H1 (cell line): Measurements from ENCODE around the gene EMX1. TPM values are rescaled to one million over a fixed set of nuclear protein-coding genes. Genes with fewer than 3 reads are reported as not detected.

ENCODE experiments used
- CREB1 ChIP-seq: IDR thresholded peaks from 2 replicates; pipeline ENCODE4 v1.6.1; 2012; ENCODE audit warnings: inconsistent platforms
- SIN3A ChIP-seq, 2 experiments: IDR thresholded peaks in 1 of 2; conservative IDR thresholded peaks in 1 of 2; 2 replicates each; pipeline ENCODE4 v1.6.1; 2011 to 2012; ENCODE audit warnings: low read length in 2 of 2, improper control_type of control experiment in 1 of 2, low read depth in 1 of 2, mild to moderate bottlenecking in 1 of 2
- TAF1 ChIP-seq: IDR thresholded peaks from 2 replicates; pipeline ENCODE4 v1.6.1; 2011; ENCODE audit warnings: mild to moderate bottlenecking, low read depth, low read length
- TBP ChIP-seq: IDR thresholded peaks from 2 replicates; pipeline ENCODE4 v1.6.1; 2011; ENCODE audit warnings: low read depth, low read length, improper control_type of control experiment
- YY1 ChIP-seq: IDR thresholded peaks from 2 replicates; pipeline ENCODE4 v1.6.1; 2011; ENCODE audit warnings: low read depth, mild to moderate bottlenecking, low read length
- polyA plus RNA-seq, 7 experiments: library from polyadenylated mRNA; depleted of rRNA in 3 of 7; stranded (reverse) in 5 of 7; unstranded in 2 of 7; fragments of >200 nt in 5 of 7; fragments of 200-250 nt in 2 of 7; gene quantifications; 1 replicate in 5 of 7; 2 replicates in 1 of 7; 4 replicates in 1 of 7; pipeline versions ENCODE4 v1.2.1 to v1.2.3, GENCODE V29; 2011 to 2013; ENCODE audit warnings: missing spikeins in 2 of 7, mixed read lengths in 2 of 7
- total RNA-seq: library from RNA; stranded (reverse); fragmentation: NEBNext Ultra II Directional; extraction: Animal tissue kit (Norgen Biotek cat#: 25700); gene quantifications from 2 replicates; pipeline ENCODE4 v1.2.1, GENCODE V29; 2021

Gene EMX1
- total and polyA plus RNA-seq, 2 of the 8 experiments (the other 6 are each of a cell fraction or from before 2014, with no cell fraction given), result 2.4 to 4.9 TPM

- TF ChIP-seq TAF1 (no peak), SIN3A (conservative IDR thresholded peaks at IDR 0.05 in 1 of 2, IDR thresholded peaks at IDR 0.05 in 1 of 2; ENCODE audit: low read depth in 1 of 2, low read length in 2 of 2) (no peak), CREB1 (no peak), TBP (no peak), YY1 (no peak)
Observed at GRCh38 chr2:72975017-72975416, 57.7 kb downstream of the EMX1 start (continued).
